Muscle layer of duodenum (tissue), 2 donors: ENCODE measurements around the gene PITHD1.
"Not testable (repeated sequence)": the region's sequence is repeated elsewhere in the genome, so short reads cannot be mapped to it uniquely, and the experiment has no call there.

ENCODE experiments used
- H3K27ac ChIP-seq: one replicate; pipeline ENCODE4 v1.7.0; 2013; ENCODE audit warnings: mild to moderate bottlenecking, low read length
- H3K27me3 ChIP-seq: one replicate; pipeline ENCODE4 v1.7.0; 2013; ENCODE audit warnings: low read depth, mild to moderate bottlenecking, control low read depth, low read length
- H3K36me3 ChIP-seq, 2 donors: one replicate each; pipeline ENCODE4 v1.7.0; 2013; ENCODE audit warnings: low read length in 2 of 2, control low read depth in 1 of 2, mild to moderate bottlenecking in 1 of 2; ENCODE audit not compliant: insufficient read depth in 2 of 2, control insufficient read depth in 1 of 2
- H3K4me1 ChIP-seq, 2 donors: one replicate each; pipeline ENCODE4 v1.7.0; 2013; ENCODE audit warnings: low read length in 2 of 2, mild to moderate bottlenecking in 2 of 2, control low read depth in 1 of 2, moderate library complexity in 1 of 2; ENCODE audit not compliant: insufficient read depth in 2 of 2, control insufficient read depth in 1 of 2
- H3K4me3 ChIP-seq, 2 donors: one replicate each; pipeline ENCODE4 v1.7.0; 2013; ENCODE audit warnings: low read length in 2 of 2, low read depth in 1 of 2, mild to moderate bottlenecking in 1 of 2
- H3K9me3 ChIP-seq, 2 donors: one replicate each; pipeline ENCODE4 v1.7.0; 2013; ENCODE audit warnings: low read length in 2 of 2, control low read depth in 1 of 2, mild to moderate bottlenecking in 1 of 2; ENCODE audit not compliant: control insufficient read depth in 1 of 2
- donor health status: healthy.

Gene PITHD1

DNA sequence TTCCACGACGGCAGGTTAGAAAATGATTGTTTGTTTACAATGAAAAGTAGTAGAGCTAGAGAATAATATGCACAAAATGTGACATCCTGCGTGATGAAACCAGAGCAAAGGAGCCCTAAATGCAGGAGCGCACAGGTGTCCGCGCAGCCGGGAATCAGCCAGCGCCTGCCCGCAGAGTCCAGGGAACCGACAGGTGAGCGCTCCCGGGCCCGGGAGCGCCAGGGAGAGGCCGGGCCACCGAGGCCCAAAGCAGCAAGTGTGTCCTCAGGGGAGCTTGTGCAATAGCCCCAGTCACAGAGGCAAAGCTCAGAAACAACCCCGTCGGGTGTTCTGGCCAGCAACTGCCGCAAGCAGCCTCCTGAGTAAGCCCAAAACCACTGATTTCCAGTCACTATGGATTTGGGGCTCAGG, 23.1 kb downstream of the PITHD1 start:
- H3K27me3 ChIP-seq = no peaks in the 10 kb centered on the region
- H3K27ac ChIP-seq = peak overlapping the region; percentile 86
- peak overlapping the region; percentile 74 to 80 for H3K4me3 ChIP-seq
- H3K36me3 ChIP-seq = peaks cover 6 to 26% of the 10 kb centered on the region in 2 donors
- peaks cover 4 to 25% of the 10 kb centered on the region in 2 donors for H3K4me1 ChIP-seq
- no peaks in the 10 kb centered on the region for H3K9me3 ChIP-seq

DNA sequence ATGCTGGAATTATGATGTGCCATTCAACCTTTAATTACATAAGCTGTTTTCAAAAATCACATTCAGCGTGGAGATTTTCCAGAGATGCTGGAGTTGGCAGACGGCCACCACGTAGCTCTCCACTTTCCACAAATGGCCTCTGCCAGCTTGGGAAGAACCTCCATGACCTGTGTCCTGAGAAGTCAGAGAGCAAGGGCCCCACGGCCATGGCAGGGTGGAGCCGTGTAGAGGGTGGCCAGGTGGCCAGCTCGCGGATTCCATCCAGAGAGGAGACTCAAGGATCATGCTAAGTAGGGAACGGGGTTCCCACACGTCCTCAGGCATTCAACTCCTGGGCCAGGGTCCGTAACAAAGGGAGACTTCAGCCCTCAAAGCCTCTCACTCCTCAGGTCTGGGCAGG, 23.7 kb downstream of the PITHD1 start:
- H3K4me3 ChIP-seq = peak overlapping the region in 1 of 2 donors; percentile 74
- no peaks in the 10 kb centered on the region for H3K27me3 ChIP-seq
- no peak overlapping the region for H3K27ac ChIP-seq
- H3K36me3 ChIP-seq = peaks cover 11 to 28% of the 10 kb centered on the region in 2 donors
- H3K9me3 ChIP-seq = no peaks in the 10 kb centered on the region
- H3K4me1 ChIP-seq = peaks cover 4 to 25% of the 10 kb centered on the region in 2 donors

DNA sequence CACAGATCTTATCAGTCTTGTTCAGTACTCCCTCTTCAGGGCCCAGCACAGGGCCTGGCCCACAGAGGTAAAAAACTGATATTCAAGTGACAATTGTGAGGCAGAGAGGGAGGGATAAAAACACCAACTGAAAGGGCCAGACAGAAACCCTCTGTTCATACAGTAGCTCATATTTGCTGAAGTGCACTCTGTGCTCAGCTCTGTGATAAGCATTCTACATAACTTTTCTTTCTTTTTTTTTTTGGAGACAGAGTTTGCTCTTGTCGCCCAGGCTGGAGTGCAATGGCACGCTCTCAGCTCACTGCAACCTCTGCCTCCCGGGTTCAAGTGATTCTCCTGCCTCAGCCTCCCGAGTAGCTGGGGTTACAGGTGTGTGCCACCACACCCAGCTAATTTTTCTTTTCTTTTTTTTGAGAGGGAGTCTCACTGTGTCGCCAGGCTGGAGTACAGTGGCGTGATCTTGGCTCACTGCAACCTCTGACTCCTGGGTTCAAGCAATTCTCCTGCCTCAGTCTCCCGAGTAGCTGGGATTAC, 24.7 kb downstream of the PITHD1 start:
- not testable (repeated sequence) for H3K27ac ChIP-seq, H3K9me3 ChIP-seq, H3K4me3 ChIP-seq, H3K27me3 ChIP-seq
- Histone ChIP-seq H3K4me1 (peaks cover 4 to 25% of the 10 kb centered on the region in 2 donors), H3K36me3 (peaks cover 17 to 29% of the 10 kb centered on the region in 2 donors)

DNA sequence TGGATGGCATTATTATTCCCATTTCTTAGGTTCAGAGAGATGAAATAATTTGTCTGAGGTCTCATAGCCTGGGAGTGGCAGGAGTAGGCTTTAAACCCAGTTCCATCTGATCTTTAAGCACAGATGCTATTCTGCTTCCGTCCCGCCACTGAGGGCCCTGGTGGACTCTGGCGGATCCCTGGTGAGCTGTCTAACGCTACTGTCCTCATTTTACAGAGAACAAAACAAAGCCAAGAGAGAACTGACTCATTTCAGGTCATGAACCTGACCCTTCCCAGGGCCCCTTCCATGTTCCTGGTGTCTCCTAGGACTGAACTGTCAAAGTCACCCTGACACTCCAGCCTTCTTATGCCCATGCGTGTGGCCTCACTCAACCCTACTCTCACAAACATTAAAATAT, 25.5 kb downstream of the PITHD1 start:
- Histone ChIP-seq H3K27ac (no peak overlapping the region), H3K4me1 (peaks cover 4 to 25% of the 10 kb centered on the region in 2 donors), H3K27me3 (no peaks in the 10 kb centered on the region), H3K4me3 (no peak overlapping the region), H3K9me3 (no peaks in the 10 kb centered on the region), H3K36me3 (peaks cover 19 to 31% of the 10 kb centered on the region in 2 donors)

DNA sequence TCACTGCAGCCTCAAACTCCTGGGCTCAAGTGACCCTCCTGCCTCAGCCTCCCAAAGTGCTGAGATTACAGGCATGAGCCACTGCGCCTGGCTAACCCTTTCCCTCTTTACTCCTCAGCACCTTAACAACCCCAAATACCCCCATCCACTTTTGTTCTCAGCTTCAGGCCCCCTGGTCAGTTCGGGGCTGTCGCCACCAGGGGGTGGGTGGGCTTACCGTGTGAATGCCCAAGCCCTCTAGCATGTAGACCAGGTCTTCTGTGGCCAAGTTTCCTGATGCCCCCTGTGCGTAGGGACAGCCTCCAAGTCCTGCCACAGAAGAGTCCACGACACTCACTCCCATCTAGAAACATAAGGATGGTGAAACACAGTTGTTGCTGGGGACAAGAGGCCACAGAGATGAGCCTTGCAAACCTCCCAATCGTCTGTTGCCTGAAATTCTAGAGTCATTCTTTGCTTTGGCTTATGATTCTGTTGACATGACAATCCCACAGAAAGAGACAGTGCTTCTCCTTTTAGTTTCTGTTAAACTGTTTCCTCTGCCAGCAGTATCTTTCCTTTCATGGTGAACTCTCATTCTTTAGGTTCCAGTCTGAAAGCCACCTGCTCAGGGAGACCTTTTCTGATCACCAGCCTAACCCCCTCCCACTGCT, 26.1 kb downstream of the PITHD1 start:
- no peaks in the 10 kb centered on the region for H3K9me3 ChIP-seq
- H3K27ac ChIP-seq = no peak overlapping the region
- H3K4me3 ChIP-seq = no peak overlapping the region
- no peaks in the 10 kb centered on the region for H3K27me3 ChIP-seq
- H3K36me3 ChIP-seq = peaks cover 19 to 31% of the 10 kb centered on the region in 2 donors
- peaks cover 4 to 19% of the 10 kb centered on the region in 2 donors for H3K4me1 ChIP-seq

DNA sequence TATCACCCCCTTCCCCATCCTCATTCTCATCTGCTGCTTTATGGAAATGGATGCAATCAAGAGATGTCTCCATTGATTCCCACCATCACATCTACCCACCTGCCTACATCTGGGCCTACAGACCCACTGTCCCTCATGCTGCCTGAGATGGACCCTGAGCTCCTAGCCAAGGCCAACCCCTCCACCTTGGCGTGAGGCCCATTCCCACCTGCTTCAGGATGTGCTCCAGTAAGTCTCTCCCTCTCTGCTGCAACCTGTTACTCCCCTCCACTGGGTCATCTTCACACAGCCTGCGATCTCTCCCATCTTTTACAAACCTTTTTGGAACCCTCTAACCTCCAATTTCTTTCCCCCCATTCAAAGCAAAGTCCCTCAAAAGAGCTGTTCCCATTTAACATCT, 26.8 kb downstream of the PITHD1 start:
- no peak overlapping the region for H3K27ac ChIP-seq
- no peaks in the 10 kb centered on the region for H3K27me3 ChIP-seq
- H3K4me1 ChIP-seq = peaks cover 6 to 12% of the 10 kb centered on the region in 2 donors
- H3K36me3 ChIP-seq = peaks cover 19 to 31% of the 10 kb centered on the region in 2 donors
- no peak overlapping the region for H3K4me3 ChIP-seq
- H3K9me3 ChIP-seq = no peaks in the 10 kb centered on the region

DNA sequence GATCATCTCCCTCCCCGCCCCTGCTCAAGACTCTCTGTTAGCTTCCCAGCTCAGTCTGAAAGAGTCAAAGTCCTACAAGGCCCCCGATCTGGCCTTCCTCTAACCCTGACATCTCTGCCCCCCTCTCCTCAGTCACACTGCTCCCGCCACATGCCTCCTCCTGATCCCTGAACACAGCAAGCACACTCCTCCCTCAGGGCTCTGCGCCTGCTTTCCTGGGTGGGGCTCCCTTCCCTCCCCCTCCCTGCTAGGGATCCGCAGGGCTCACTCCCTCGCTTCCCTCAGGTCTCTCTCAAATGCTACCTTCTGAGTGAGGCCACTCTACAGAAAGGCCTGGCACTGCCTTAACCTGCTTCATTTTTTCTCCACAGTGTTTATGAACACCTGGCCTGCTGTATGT, 28.1 kb downstream of the PITHD1 start:
- peaks cover 19 to 34% of the 10 kb centered on the region in 2 donors for H3K36me3 ChIP-seq
- H3K9me3 ChIP-seq = no peaks in the 10 kb centered on the region
- H3K4me1 ChIP-seq = peaks cover 8 to 11% of the 10 kb centered on the region in 2 donors
- H3K27me3 ChIP-seq = no peaks in the 10 kb centered on the region
- H3K27ac ChIP-seq = no peak overlapping the region
- H3K4me3 ChIP-seq = no peak overlapping the region

DNA sequence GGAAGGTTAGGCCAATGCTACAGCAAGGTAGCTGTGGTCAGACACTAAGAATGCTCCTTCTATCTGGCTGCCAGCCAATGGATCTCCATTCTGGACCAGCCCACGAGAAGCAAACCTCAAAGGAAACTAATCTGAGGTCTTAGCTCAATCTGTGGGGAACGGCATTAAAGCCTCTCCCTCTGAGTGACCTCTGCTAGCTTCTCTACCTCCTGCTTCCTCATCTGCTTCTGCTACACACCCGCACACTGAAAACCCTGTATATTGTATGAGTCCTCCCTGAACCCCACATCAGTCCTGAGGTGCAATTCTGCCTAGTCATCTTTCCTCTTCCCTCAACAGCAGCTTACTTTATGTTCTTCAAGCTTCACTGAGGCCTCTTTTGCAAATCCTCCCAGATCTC, 29.2 kb downstream of the PITHD1 start:
- Histone ChIP-seq H3K27me3 (no peaks in the 10 kb centered on the region), H3K4me3 (no peak overlapping the region), H3K27ac (no peak overlapping the region), H3K36me3 (peaks cover 24 to 45% of the 10 kb centered on the region in 2 donors), H3K9me3 (no peaks in the 10 kb centered on the region), H3K4me1 (peaks cover 0 to 10% of the 10 kb centered on the region in 2 donors)

DNA sequence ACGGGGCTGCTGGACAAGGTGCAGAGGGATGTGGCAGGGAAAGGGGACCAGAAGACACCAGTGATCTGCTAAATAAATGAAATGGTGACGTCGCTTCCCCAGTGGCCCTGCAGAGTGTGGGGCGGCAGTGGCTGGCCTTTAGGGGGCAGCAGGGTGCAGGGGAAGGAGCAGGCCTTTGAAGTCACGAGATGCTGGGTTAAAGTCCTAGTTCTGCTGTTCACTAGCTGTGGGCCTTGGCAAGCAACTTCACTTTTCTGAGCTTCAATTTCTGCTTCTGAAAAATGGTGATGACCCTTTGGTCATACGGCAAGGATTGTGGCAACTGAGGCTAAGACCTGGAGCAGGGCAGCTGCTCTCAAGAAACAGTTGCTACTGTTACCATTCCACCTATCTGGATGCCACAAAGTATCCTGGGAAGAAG, 31.5 kb downstream of the PITHD1 start:
- Histone ChIP-seq H3K36me3 (peaks cover 30 to 47% of the 10 kb centered on the region in 2 donors), H3K4me3 (no peak overlapping the region), H3K4me1 (peaks cover 0 to 10% of the 10 kb centered on the region in 2 donors), H3K27ac (peak overlapping the region; percentile 60), H3K9me3 (no peaks in the 10 kb centered on the region), H3K27me3 (no peaks in the 10 kb centered on the region)

DNA sequence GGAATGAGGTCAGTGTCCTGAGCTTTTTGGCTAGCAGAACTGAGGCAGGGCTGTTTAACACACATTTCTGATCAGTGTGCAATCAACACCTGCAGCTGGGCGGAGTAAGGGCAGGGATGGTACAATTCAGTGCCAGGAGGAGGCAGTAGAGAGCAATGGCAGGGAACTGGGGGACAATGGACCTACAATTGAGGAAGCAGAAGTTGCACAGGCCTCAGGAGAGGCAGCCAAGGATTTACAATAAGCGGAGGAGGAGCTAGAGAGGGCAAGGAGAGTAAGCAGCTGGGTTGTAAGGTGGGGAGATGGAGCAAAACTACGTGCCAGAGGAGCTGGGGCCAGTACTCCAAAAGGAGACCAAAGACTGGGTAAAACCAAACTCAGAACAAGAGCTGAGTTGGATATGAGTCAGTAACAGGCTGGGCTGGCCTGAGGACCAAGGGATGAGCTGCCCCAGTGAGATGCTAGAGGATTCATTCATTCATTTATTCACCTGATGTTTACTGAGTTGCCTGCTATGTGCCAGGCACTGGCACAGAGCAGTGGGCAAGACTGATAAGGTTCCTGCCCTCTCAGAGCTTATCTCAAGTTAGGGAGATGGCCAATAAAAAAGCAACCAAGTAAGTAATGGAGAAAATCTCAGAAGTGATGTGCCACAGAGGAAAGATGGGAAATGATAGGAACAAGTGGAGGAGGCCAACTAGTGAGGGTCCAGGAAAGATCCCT, 32.8 kb downstream of the PITHD1 start:
- Histone ChIP-seq H3K4me1 (peaks cover 0 to 10% of the 10 kb centered on the region in 2 donors), H3K36me3 (peaks cover 31 to 54% of the 10 kb centered on the region in 2 donors), H3K27ac (peak overlapping the region; percentile 60), H3K4me3 (no peak overlapping the region), H3K27me3 (no peaks in the 10 kb centered on the region), H3K9me3 (no peaks in the 10 kb centered on the region)

DNA sequence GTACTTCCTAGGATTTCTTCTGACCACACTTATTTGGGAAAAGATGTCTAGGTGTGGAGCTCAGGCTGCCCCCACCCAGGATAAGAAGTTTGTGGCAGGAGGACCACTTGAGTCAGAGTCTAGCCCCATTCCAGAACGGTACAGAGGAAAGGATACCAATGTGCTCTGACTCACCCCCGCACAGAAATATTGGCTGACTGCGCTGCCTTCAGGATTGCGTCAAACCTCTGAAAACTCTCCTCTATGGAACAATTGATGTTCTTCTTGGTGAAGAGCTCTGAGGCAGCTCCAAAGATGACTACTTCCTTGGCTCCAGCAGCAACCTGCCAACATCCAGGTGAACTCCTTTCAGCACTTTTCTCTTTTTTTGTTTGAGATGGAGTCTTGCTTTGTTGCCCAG, 35.8 kb downstream of the PITHD1 start:
- Histone ChIP-seq H3K36me3 (peaks cover 23 to 62% of the 10 kb centered on the region in 2 donors), H3K9me3 (no peaks in the 10 kb centered on the region), H3K27ac (no peak overlapping the region), H3K4me3 (no peak overlapping the region), H3K27me3 (no peaks in the 10 kb centered on the region), H3K4me1 (peaks cover 0 to 10% of the 10 kb centered on the region in 2 donors)
